Endometrium (tissue), 2 donors: Measurements from ENCODE around the gene ATP9B.
"Not testable (repeated sequence)": the region's sequence is repeated elsewhere in the genome, so short reads cannot be mapped to it uniquely, and the experiment has no call there.

ENCODE experiments used
- FAIRE-seq: peaks from 2 replicates; lab custom pipeline; 2012; peaks lifted over from hg19 to GRCh38; lab: Jason Lieb, UNC
- donor health status: control.
- donor health status: control.

The ATP9B gene

GRCh38 chr18:79136742-79137141 is 67.5 kb downstream of the ATP9B start:
- FAIRE-seq, result no peak

GRCh38 chr18:79139206-79139605 is 70.0 kb downstream of the ATP9B start:
- FAIRE-seq, result no peak

GRCh38 chr18:79147014-79147413 is 77.8 kb downstream of the ATP9B start:
- FAIRE-seq, result no peak

DNA sequence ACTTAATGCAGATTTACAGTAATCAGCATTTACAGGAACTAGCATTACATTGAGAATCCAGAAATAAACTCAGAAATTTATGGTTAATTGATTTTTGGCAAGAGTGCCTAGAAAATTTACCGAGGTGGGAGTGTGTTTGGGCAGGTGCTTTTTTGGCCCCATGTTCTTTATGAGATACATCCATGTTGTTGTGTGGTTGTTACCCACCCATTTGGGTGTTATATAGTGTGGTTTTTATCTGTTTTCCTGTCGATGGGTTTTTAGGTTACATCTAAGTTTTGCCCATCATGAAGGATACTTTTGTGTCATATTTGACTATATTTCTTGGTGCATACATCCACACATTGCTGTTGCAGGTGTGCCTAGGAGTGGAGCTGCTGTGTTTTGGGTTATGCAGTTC is 82.0 kb downstream of the ATP9B start:
- no peak for FAIRE-seq

GRCh38 chr18:79156327-79156726 is 87.1 kb downstream of the ATP9B start:
- FAIRE-seq, result no peak

DNA sequence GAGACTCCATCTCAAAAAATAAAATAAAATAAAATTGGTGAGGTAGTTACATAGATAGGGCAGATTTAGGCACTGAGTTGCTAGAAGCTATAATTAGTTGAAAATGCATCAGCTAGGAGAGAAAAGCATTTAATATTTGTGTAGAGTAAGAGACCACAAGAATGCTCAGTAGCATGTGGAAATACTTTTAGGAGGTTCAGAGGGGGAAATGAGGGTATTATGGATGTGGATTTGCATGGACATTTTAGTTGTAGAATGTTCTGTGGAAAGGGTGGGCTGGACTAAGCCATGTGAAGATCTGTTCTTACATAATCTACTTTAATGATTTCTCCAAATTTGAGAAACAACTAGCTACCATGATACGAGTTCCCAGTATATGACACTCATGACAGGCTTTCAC is 95.5 kb downstream of the ATP9B start:
- FAIRE-seq, result no peak

- FAIRE-seq, result no peak
Observed at GRCh38 chr18:79166702-79167101, 97.5 kb downstream of the ATP9B start.

- no peak for FAIRE-seq
Observed at GRCh38 chr18:79167526-79168190, 98.5 kb downstream of the ATP9B start.

GRCh38 chr18:79169958-79170555 is 100.9 kb downstream of the ATP9B start:
- no peak for FAIRE-seq

DNA sequence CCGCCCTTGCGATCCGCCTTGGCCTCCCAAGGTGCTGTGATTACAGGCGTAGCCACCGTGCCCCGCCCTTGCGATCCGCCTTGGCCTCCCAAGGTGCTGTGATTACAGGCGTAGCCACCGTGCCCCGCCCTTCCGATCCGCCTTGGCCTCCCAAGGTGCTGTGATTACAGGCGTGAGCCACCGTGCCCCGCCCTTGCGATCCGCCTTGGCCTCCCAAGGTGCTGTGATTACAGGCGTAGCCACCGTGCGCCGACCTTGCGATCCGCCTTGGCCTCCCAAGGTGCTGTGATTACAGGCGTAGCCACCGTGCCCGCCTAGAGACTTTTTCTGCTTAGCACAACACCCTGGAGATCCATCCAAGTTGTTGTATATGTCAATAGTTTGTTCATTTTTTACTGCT is 103.1 kb downstream of the ATP9B start:
- not testable (repeated sequence) for FAIRE-seq

- no peak for FAIRE-seq
Observed at GRCh38 chr18:79173742-79174141, 104.5 kb downstream of the ATP9B start.

DNA sequence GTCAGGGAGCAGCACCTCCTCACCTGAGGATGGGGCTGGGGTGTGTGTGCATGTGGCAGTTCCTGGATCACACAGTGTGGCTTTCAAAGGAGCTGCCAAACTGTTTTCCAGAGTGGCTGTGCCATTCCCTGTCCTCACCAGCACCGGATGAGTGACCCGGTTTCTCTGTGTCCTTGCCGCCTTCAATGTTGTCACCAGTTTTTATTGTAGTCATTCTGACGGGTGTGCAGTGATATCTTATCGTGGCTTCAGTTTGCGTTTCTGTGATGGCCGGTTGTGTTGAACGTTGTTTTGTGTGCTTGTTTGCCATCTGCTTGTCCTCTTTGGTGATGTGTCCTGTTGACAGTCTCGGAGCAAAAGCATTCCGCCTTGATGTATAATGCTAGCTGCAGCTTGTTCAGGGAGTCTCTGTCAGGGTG is 108.9 kb downstream of the ATP9B start:
- FAIRE-seq, result no peak

GRCh38 chr18:79182047-79182713 is 113.0 kb downstream of the ATP9B start:
- no peak for FAIRE-seq

- no peak for FAIRE-seq
Observed at GRCh38 chr18:79185648-79186047, 116.5 kb downstream of the ATP9B start.

- FAIRE-seq, result no peak
Observed at GRCh38 chr18:79186649-79187048, 117.5 kb downstream of the ATP9B start.

GRCh38 chr18:79187532-79188277 is 118.5 kb downstream of the ATP9B start:
- FAIRE-seq, result no peak

- no peak for FAIRE-seq
Observed at GRCh38 chr18:79191418-79191817, 122.2 kb downstream of the ATP9B start.

DNA sequence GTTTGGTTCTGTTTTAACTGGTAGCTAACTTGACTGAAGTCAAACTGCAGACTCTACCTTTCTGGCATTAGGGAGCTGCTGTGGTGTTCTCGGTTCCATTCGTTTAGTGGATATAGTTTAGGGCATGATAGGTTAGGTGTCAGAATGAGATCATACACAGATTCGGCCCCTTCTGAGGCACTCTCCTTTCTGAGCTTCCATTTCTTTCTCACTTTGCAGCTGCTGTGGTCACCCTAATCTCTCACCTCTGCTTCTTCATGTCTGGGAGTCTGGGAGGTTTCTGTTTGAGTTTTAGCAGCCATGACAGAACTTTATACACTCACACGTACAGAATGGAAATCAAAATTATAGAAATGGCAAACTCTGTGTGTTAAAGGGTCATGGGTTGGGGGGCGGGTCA is 122.8 kb downstream of the ATP9B start:
- no peak for FAIRE-seq

GRCh38 chr18:79193826-79194225 is 124.6 kb downstream of the ATP9B start:
- no peak for FAIRE-seq

DNA sequence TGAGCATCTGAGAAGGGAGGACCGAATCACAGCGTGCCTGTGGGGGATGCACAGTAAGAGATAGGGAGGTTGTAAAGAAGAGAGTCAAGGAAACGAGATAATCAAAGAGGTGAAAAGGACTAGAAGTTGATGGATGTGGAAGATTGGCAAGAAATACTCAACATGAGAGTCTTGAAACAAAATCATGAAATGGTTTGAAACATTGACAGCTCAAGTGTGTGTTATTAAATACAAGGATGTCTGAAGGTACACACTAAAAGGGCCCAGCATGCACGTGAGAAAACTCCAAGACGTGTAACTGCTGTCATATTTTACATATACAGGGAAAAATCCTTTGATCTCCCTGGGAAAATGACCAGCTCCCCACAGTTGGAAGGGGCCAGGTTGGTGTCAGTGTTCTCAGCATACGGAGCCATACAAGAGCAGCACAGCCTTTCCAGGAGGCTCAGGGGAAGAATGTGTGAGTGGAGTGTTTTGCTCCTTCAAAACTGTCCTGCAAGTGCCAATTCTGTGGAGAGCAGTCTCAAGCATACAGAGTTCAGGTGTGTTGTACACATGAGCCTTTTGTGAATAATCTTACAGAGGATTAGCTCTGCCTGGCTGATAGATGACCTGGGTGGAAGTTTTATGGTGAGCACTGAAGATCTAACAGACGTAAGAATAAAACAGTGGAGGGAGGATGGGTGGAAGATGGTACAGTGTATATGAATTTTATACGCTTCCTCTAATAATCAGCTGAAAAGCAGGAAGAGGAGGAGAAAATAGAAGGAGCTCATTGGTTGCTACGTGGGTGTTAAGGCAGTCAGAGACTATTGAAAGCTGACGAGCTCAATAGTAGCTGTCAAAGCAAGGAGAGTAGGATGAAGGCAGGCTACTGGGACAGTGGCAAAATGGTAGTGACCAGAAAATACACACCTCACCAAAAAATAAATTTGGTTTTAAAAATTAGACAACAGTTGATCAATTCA is 126.8 kb downstream of the ATP9B start:
- FAIRE-seq, result no peak

- FAIRE-seq, result no peak
Observed at GRCh38 chr18:79197531-79197930, 128.3 kb downstream of the ATP9B start.
